Psoas muscle (tissue), 8 donors: Measurements from ENCODE around the gene RIPOR2. TPM values are rescaled to one million over a fixed set of nuclear protein-coding genes. Genes with fewer than 3 reads are reported as not detected.
A peak's percentile ranks its signal among the peaks of the same experiment; 100 is the strongest.

ENCODE experiments used
- ATAC-seq, 4 donors: fragments of 200-7000 bp; cut with Tn5 transposase; one replicate each; pipeline ENCODE4 v1.9.1; 2020; ENCODE audit warnings: moderate library complexity in 3 of 4, mild to moderate bottlenecking in 2 of 4
- DNase-seq, 2 donors: peaks; one replicate each; pipeline ENCODE4 v3.0.0-alpha.2; 2020
- H3K27ac ChIP-seq: fragments of 200-600 bp; one replicate; pipeline ENCODE4 v1.8.0; 2022
- H3K27me3 ChIP-seq, 3 donors: fragments of 200-600 bp in 1 of 3; one replicate each; pipeline versions ENCODE4 v1.6.1 to v1.8.0; 2013 to 2022; ENCODE audit warnings: low read length in 2 of 3, mild to moderate bottlenecking in 2 of 3, moderate library complexity in 1 of 3; ENCODE audit not compliant: insufficient read depth in 3 of 3
- H3K36me3 ChIP-seq, 2 donors: fragments of 200-600 bp in 1 of 2; one replicate each; pipeline versions ENCODE4 v1.6.1 to v1.8.0; 2013 to 2022; ENCODE audit warnings: low read depth in 1 of 2, mild to moderate bottlenecking in 1 of 2, moderate library complexity in 1 of 2; ENCODE audit not compliant: insufficient read depth in 1 of 2
- H3K4me1 ChIP-seq: fragments of 200-600 bp; one replicate; pipeline ENCODE4 v1.8.0; 2022
- H3K4me3 ChIP-seq: fragments of 200-600 bp; one replicate; pipeline ENCODE4 v1.8.0; 2022; ENCODE audit warnings: mild to moderate bottlenecking
- H3K9me3 ChIP-seq: fragments of 200-600 bp; one replicate; pipeline ENCODE4 v1.8.0; 2022
- CTCF ChIP-seq: fragments of 200-600 bp; IDR thresholded peaks from one replicate; pipeline ENCODE4 v1.8.0; 2022; ENCODE audit warnings: antibody characterized with exemption
- WGBS, 3 donors: extraction: QIAGEN DNeasy Blood & Tissue Kit; methylation state at CpG; one replicate each; pipeline versions ENCODE4 v1.1.6 to v1.1.7; 2013; 5-methylcytosine and 5-hydroxymethylcytosine counted together
- intact Hi-C, 2 donors: fragments of 100-400 bp; cut with DNase I; formaldehyde crosslinking; loops; one replicate each; pipeline versions ENCODE4 v1.11.0 to v1.14.2; 2022
- polyA plus RNA-seq, 3 donors: library from polyadenylated mRNA; stranded (reverse); fragments of 200-250 nt; gene quantifications; one replicate each; pipeline ENCODE4 v1.2.3, GENCODE V29; 2013
- total RNA-seq, 4 donors: library from RNA; stranded (reverse); fragmentation: NEBNext Ultra II Directional in 2 of 4; extraction: Animal tissue kit (Norgen Biotek cat#: 25700) in 2 of 4; gene quantifications; one replicate each; pipeline versions ENCODE4 v1.2.1 to v1.2.4, GENCODE V29; 2021 to 2023
- donor health status: healthy with polysubstance abuse.
- donor health status: DM: no; HTN: no; CAD: no; lungs with moderate emphysema.
- donor health status: Bipolar disorder and iron deficiency.
- donor health status: healthy.
- donor health status: DM: yes; HTN: yes; CAD: no.
- donor health status: DM: no; HTN: no; CAD: no.
- donor health status: DM: no; HTN: no; CAD: no.
- donor health status: DM: yes; HTN: yes; CAD: no.

RIPOR2 gene
- total and polyA plus RNA-seq, 7 donors: 1.3 to 13.2 (median 7.1) TPM

- no peak for ATAC-seq
- H3K4me1 ChIP-seq: peaks cover 50% of the 10 kb centered on the region
- H3K27ac ChIP-seq: peak overlapping the region; percentile 87
- 35 to 48% (median 45%) methylated on average over 4 of the region's 4 CpGs for WGBS, 3 donors
- H3K9me3 ChIP-seq: no peaks in the 10 kb centered on the region
- intact Hi-C loops: no loop called here
- H3K36me3 ChIP-seq: no peaks in the 10 kb centered on the region
- DNase-seq: no peak
- peak overlapping the region; percentile 82 for H3K4me3 ChIP-seq
- no peaks in the 10 kb centered on the region for H3K27me3 ChIP-seq
- TF ChIP-seq CTCF: no peak
Measured at GRCh38 chr6:24908650-24909035, 27.1 kb downstream of the RIPOR2 start.

- 22 to 31% (median 28%) methylated on average over 4 of the region's 4 CpGs for WGBS, 3 donors
- H3K4me3 ChIP-seq: no peak overlapping the region
- DNase-seq: no peak
- H3K9me3 ChIP-seq: no peaks in the 10 kb centered on the region
- H3K27ac ChIP-seq: peak overlapping the region; percentile 87
- peaks cover 50% of the 10 kb centered on the region for H3K4me1 ChIP-seq
- H3K27me3 ChIP-seq: no peaks in the 10 kb centered on the region
- intact Hi-C loops: no loop called here
- TF ChIP-seq CTCF: no peak
- no peaks in the 10 kb centered on the region for H3K36me3 ChIP-seq
- ATAC-seq: no peak
Measured at GRCh38 chr6:24907919-24908649, 27.7 kb downstream of the RIPOR2 start.

- intact Hi-C loops: no loop called here
- Histone ChIP-seq H3K27ac (peak overlapping the region; percentile 87), H3K9me3 (no peaks in the 10 kb centered on the region), H3K36me3 (no peaks in the 10 kb centered on the region), H3K4me1 (peaks cover 60% of the 10 kb centered on the region), H3K4me3 (no peak overlapping the region), H3K27me3 (no peaks in the 10 kb centered on the region)
- ATAC-seq (peak; percentile 51 to 72 (median 70)), DNase-seq (no peak)
- no peak for TF ChIP-seq CTCF
Measured at GRCh38 chr6:24906314-24906713, 29.4 kb downstream of the RIPOR2 start.

GRCh38 chr6:24905483-24905882, 30.3 kb downstream of the RIPOR2 start:
- no peaks in the 10 kb centered on the region for H3K9me3 ChIP-seq
- H3K27ac ChIP-seq: peak overlapping the region; percentile 87
- H3K4me1 ChIP-seq: peaks cover 62% of the 10 kb centered on the region
- no peaks in the 10 kb centered on the region for H3K36me3 ChIP-seq
- ATAC-seq (peak in 3 of 4 donors; percentile 20 to 52 (median 33)), DNase-seq (no peak)
- 8 to 10% (median 10%) methylated on average over 3 of the region's 3 CpGs for WGBS, 3 donors
- TF ChIP-seq CTCF: no peak
- intact Hi-C loops: no loop called here
- no peaks in the 10 kb centered on the region for H3K27me3 ChIP-seq
- H3K4me3 ChIP-seq: no peak overlapping the region

GRCh38 chr6:24903681-24904080, 32.1 kb downstream of the RIPOR2 start:
- Histone ChIP-seq H3K27me3 (no peaks in the 10 kb centered on the region), H3K9me3 (no peaks in the 10 kb centered on the region), H3K4me3 (no peak overlapping the region), H3K4me1 (peaks cover 53% of the 10 kb centered on the region), H3K36me3 (no peaks in the 10 kb centered on the region), H3K27ac (peak overlapping the region; percentile 75)
- no peak for TF ChIP-seq CTCF
- DNase-seq (no peak), ATAC-seq (no peak)
- intact Hi-C loops: no loop called here
- WGBS, 3 donors: 59 to 75% (median 70%) methylated on average over 7 of the region's 7 CpGs
